Right lobe of liver (tissue), 6 donors: ENCODE measurements around the gene SMIM30. TPM values are rescaled to one million over a fixed set of nuclear protein-coding genes. Genes with fewer than 3 reads are reported as not detected.

Experiments
- ATAC-seq, 4 donors: fragments of 200-7000 bp; cut with Tn5 transposase; one replicate each; pipeline ENCODE4 v1.9.1; 2020; ENCODE audit warnings: mild to moderate bottlenecking in 4 of 4, moderate library complexity in 4 of 4
- DNase-seq, 3 donors: peaks; one replicate each; pipeline ENCODE4 v3.0.0-alpha.2; 2020
- H3K27ac ChIP-seq, 3 donors: fragments of 200-600 bp; one replicate each; pipeline ENCODE4 v1.8.0; 2022
- H3K27me3 ChIP-seq, 2 donors: fragments of 200-600 bp; one replicate each; pipeline ENCODE4 v1.8.0; 2022
- H3K36me3 ChIP-seq, 4 donors: fragments of 200-600 bp; sonication (generic) in 1 of 4; one replicate each; pipeline versions ENCODE4 v1.5.1 to v1.8.0; 2017 to 2022; ENCODE audit warnings: control low read depth in 1 of 4
- H3K4me1 ChIP-seq, 4 donors: fragments of 200-600 bp; sonication (generic) in 1 of 4; one replicate each; pipeline versions ENCODE4 v1.5.1 to v1.8.0; 2017 to 2022; ENCODE audit warnings: control low read depth in 1 of 4
- H3K4me3 ChIP-seq, 3 donors: fragments of 200-600 bp; one replicate each; pipeline ENCODE4 v1.8.0; 2022
- H3K9me3 ChIP-seq, 4 donors: fragments of 200-600 bp; sonication (generic) in 1 of 4; one replicate each; pipeline versions ENCODE4 v1.5.1 to v1.8.0; 2017 to 2022; ENCODE audit warnings: control low read depth in 1 of 4
- CTCF ChIP-seq, 4 donors: fragments of 200-600 bp in 3 of 4; fragments of 450-650 bp in 1 of 4; IDR thresholded peaks; one replicate each; pipeline versions ENCODE4 v1.5.1 to v1.8.0; 2016 to 2022; ENCODE audit warnings: antibody characterized with exemption in 4 of 4, mild to moderate bottlenecking in 2 of 4
- POLR2A ChIP-seq: fragments of 450-650 bp; IDR thresholded peaks from one replicate; pipeline ENCODE4 v1.6.1; 2017; ENCODE audit warnings: antibody characterized with exemption, mild to moderate bottlenecking
- WGBS: methylation state at CpG from one replicate; pipeline ENCODE4 v1.1.6; 2018; ENCODE audit warnings: low coverage, low lambda C conversion rate; ENCODE audit not compliant: insufficient coverage; ENCODE audit errors: missing lambda C conversion rate; 5-methylcytosine and 5-hydroxymethylcytosine counted together
- intact Hi-C, 2 donors: fragments of 100-400 bp; cut with DNase I; formaldehyde crosslinking; loops; one replicate each; pipeline versions ENCODE4 v1.11.2 to v1.14.1; 2022
- total RNA-seq, 6 experiments: library from RNA; depleted of rRNA in 2 of 6; stranded (reverse); fragments of >200 nt in 2 of 6; fragmentation: NEBNext Ultra II Directional in 3 of 6; extraction: Animal tissue kit (Norgen Biotek cat#: 25700) in 3 of 6; gene quantifications; one replicate each; pipeline versions ENCODE4 v1.1.0 to v1.2.4, GENCODE V29; 2016 to 2023
- donor health status: DM: no; HTN: yes; CAD: no.
- donor health status: DM: no; HTN: no; CAD: no.
- donor health status: DM: no; HTN: no; CAD: no.
- donor health status: DM: no; HTN: yes; CAD: no.
- donor health status: DM: no; HTN: yes; CAD: no.

SMIM30 gene
- total RNA-seq, 6 experiments from 2014 or later = 14.2 to 31.9 (median 20.0) TPM

GRCh38 chr7:113100121-113100603 is 18.2 kb downstream of the SMIM30 start:
- intact Hi-C loops = no loop called here
- H3K4me1 ChIP-seq = no peaks in the 10 kb centered on the region
- no peak overlapping the region for H3K4me3 ChIP-seq
- DNase-seq = no peak
- H3K27ac ChIP-seq = no peak overlapping the region
- no peaks in the 10 kb centered on the region for H3K36me3 ChIP-seq
- TF ChIP-seq CTCF (IDR thresholded peaks at IDR 0.05) = no peak
- no peak for TF ChIP-seq POLR2A
- no peak for ATAC-seq
- WGBS = 59% methylated on average over 4 of the region's 5 CpGs
- no peaks in the 10 kb centered on the region for H3K27me3 ChIP-seq
- no peaks in the 10 kb centered on the region for H3K9me3 ChIP-seq

GRCh38 chr7:113099284-113099919 is 19.0 kb downstream of the SMIM30 start:
- TF ChIP-seq CTCF (IDR thresholded peaks at IDR 0.05) = no peak
- no peak for TF ChIP-seq POLR2A
- 41% methylated on average over 3 of the region's 3 CpGs for WGBS
- intact Hi-C loops = no loop called here

GRCh38 chr7:113094517-113095249 is 23.7 kb downstream of the SMIM30 start:
- ATAC-seq = no peak

More at GRCh38 chr7:113099284-113099919, 19.0 kb downstream of the SMIM30 start:
- Histone ChIP-seq H3K4me3 (no peak overlapping the region), H3K9me3 (no peaks in the 10 kb centered on the region), H3K27me3 (peaks cover 0 to under 1% of the 10 kb centered on the region in 2 donors), H3K36me3 (no peaks in the 10 kb centered on the region), H3K27ac (no peak overlapping the region), H3K4me1 (no peaks in the 10 kb centered on the region)
- no peak for DNase-seq
- ATAC-seq = no peak

GRCh38 chr7:113093561-113093960 is 24.8 kb downstream of the SMIM30 start:
- TF ChIP-seq CTCF (IDR thresholded peaks at IDR 0.05) (no peak), POLR2A (no peak)
- Histone ChIP-seq H3K4me3 (no peak overlapping the region), H3K9me3 (no peaks in the 10 kb centered on the region), H3K27me3 (peaks cover 0 to 4% of the 10 kb centered on the region in 2 donors), H3K27ac (no peak overlapping the region), H3K4me1 (no peaks in the 10 kb centered on the region), H3K36me3 (no peaks in the 10 kb centered on the region)
- ATAC-seq (no peak), DNase-seq (no peak)
- 12% methylated on average over 1 of the region's 1 CpG for WGBS
- intact Hi-C loops = no loop called here

More at GRCh38 chr7:113094517-113095249, 23.7 kb downstream of the SMIM30 start:
- H3K27ac ChIP-seq = no peak overlapping the region
- no peak overlapping the region for H3K4me3 ChIP-seq
- 49% methylated on average over 3 of the region's 3 CpGs for WGBS
- intact Hi-C loops = no loop called here
- H3K9me3 ChIP-seq = no peaks in the 10 kb centered on the region
- H3K27me3 ChIP-seq = peaks cover 0 to 4% of the 10 kb centered on the region in 2 donors
- no peaks in the 10 kb centered on the region for H3K4me1 ChIP-seq
- no peak for TF ChIP-seq CTCF (IDR thresholded peaks at IDR 0.05)
- no peak for TF ChIP-seq POLR2A
- H3K36me3 ChIP-seq = no peaks in the 10 kb centered on the region
- no peak for DNase-seq
